ENCODE results near the gene PCNP. TPM values are rescaled to one million over a fixed set of nuclear protein-coding genes. Genes with fewer than 3 reads are reported as not detected.

The PCNP gene
- polyA plus RNA-seq, 1 donor (not counting 4 experiments of a cell fraction or from before 2014, with no cell fraction given), result 97.8 TPM

- Histone ChIP-seq H3K9ac (ENCODE audit: control insufficient read depth, extremely low read depth, insufficient read depth, low read length) (no peak overlapping the region), H3K27me3 (ENCODE audit: control insufficient read depth, extremely low read depth, insufficient read depth, low read length) (no peaks in the 10 kb centered on the region), H3K36me3 (ENCODE audit: control insufficient read depth in 2 of 2, extremely low read depth in 1 of 2, insufficient read depth in 2 of 2, low read length in 2 of 2) (peaks cover 6 to 19% of the 10 kb centered on the region in 2 experiments), H4K20me1 (ENCODE audit: control insufficient read depth, extremely low read depth, insufficient read depth, low read length) (no peaks in the 10 kb centered on the region), H3K4me1 (ENCODE audit: control insufficient read depth, extremely low read depth, insufficient read depth, low read length) (no peaks in the 10 kb centered on the region), H3K27ac (ENCODE audit: control insufficient read depth, insufficient read depth, low read length) (no peak overlapping the region), H3K79me2 (ENCODE audit: control insufficient read depth, insufficient read depth, low read length) (peaks cover 43% of the 10 kb centered on the region), H3K9me3 (ENCODE audit: control insufficient read depth, low read depth, low read length) (no peaks in the 10 kb centered on the region), H3K9me1 (ENCODE audit: control insufficient read depth, extremely low read depth, insufficient read depth, low read length) (no peaks in the 10 kb centered on the region), H2AFZ (ENCODE audit: control insufficient read depth, low read length) (no peak overlapping the region), H3K4me2 (ENCODE audit: control insufficient read depth, extremely low read depth, insufficient read depth, low read depth, low read length) (no peak overlapping the region), H3K4me3 (ENCODE audit: control insufficient read depth in 2 of 3, extremely low read depth in 1 of 3, insufficient read depth in 2 of 3, low read depth in 1 of 3, low read length in 3 of 3) (no peak overlapping the region)
- dilution Hi-C loops (cut with MboI; ENCODE audit: extremely low pct_ligation_motif_present, low sequenced_read_pairs), result no loop called here
- TF ChIP-seq, protein P1, sequence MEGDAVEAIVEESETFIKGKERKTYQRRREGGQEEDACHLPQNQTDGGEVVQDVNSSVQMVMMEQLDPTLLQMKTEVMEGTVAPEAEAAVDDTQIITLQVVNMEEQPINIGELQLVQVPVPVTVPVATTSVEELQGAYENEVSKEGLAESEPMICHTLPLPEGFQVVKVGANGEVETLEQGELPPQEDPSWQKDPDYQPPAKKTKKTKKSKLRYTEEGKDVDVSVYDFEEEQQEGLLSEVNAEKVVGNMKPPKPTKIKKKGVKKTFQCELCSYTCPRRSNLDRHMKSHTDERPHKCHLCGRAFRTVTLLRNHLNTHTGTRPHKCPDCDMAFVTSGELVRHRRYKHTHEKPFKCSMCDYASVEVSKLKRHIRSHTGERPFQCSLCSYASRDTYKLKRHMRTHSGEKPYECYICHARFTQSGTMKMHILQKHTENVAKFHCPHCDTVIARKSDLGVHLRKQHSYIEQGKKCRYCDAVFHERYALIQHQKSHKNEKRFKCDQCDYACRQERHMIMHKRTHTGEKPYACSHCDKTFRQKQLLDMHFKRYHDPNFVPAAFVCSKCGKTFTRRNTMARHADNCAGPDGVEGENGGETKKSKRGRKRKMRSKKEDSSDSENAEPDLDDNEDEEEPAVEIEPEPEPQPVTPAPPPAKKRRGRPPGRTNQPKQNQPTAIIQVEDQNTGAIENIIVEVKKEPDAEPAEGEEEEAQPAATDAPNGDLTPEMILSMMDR (optimal IDR thresholded peaks at IDR 0.05 in 1 of 3, IDR thresholded peaks at IDR 0.05 in 1 of 3, conservative IDR thresholded peaks at IDR 0.05 in 1 of 3; ENCODE audit: extremely low read depth in 1 of 3, insufficient read depth in 2 of 3, low read length in 3 of 3), result no peak
- TF ChIP-seq EZH2 (IDR thresholded peaks at IDR 0.05; ENCODE audit: low read length), result no peak
- no peak for DNase-seq (ENCODE audit: low read depth, low spot score)
- FAIRE-seq, result no peak
Observed at GRCh38 chr3:101588616-101589015, 14.6 kb downstream of the PCNP start.

GRCh38 chr3:101591071-101591470 is 17.1 kb downstream of the PCNP start:
- no peaks in the 10 kb centered on the region for H3K9me1 ChIP-seq (ENCODE audit: control insufficient read depth, extremely low read depth, insufficient read depth, low read length)
- dilution Hi-C loops (cut with MboI; ENCODE audit: extremely low pct_ligation_motif_present, low sequenced_read_pairs), result no loop called here
- no peaks in the 10 kb centered on the region for H4K20me1 ChIP-seq (ENCODE audit: control insufficient read depth, extremely low read depth, insufficient read depth, low read length)
- no peak overlapping the region for H3K27ac ChIP-seq (ENCODE audit: control insufficient read depth, insufficient read depth, low read length)
- TF ChIP-seq EZH2 (IDR thresholded peaks at IDR 0.05; ENCODE audit: low read length), result no peak
- TF ChIP-seq, protein P1 (optimal IDR thresholded peaks at IDR 0.05 in 1 of 3, IDR thresholded peaks at IDR 0.05 in 1 of 3, conservative IDR thresholded peaks at IDR 0.05 in 1 of 3; ENCODE audit: extremely low read depth in 1 of 3, insufficient read depth in 2 of 3, low read length in 3 of 3), result no peak
- peaks cover 6 to 30% of the 10 kb centered on the region in 2 experiments for H3K36me3 ChIP-seq (ENCODE audit: control insufficient read depth in 2 of 2, extremely low read depth in 1 of 2, insufficient read depth in 2 of 2, low read length in 2 of 2)
- DNase-seq (ENCODE audit: low read depth, low spot score), result no peak
- no peaks in the 10 kb centered on the region for H3K9me3 ChIP-seq (ENCODE audit: control insufficient read depth, low read depth, low read length)
- H3K4me3 ChIP-seq (ENCODE audit: control insufficient read depth in 2 of 3, extremely low read depth in 1 of 3, insufficient read depth in 2 of 3, low read depth in 1 of 3, low read length in 3 of 3), result no peak overlapping the region
- no peaks in the 10 kb centered on the region for H3K27me3 ChIP-seq (ENCODE audit: control insufficient read depth, extremely low read depth, insufficient read depth, low read length)
- H2AFZ ChIP-seq (ENCODE audit: control insufficient read depth, low read length), result no peak overlapping the region
- H3K79me2 ChIP-seq (ENCODE audit: control insufficient read depth, insufficient read depth, low read length), result peaks cover 26% of the 10 kb centered on the region
- no peaks in the 10 kb centered on the region for H3K4me1 ChIP-seq (ENCODE audit: control insufficient read depth, extremely low read depth, insufficient read depth, low read length)
- no peak overlapping the region for H3K9ac ChIP-seq (ENCODE audit: control insufficient read depth, extremely low read depth, insufficient read depth, low read length)
- no peak for FAIRE-seq
- no peak overlapping the region for H3K4me2 ChIP-seq (ENCODE audit: control insufficient read depth, extremely low read depth, insufficient read depth, low read depth, low read length)

All from keratinocyte (primary cell).